SK-N-SH (cell line): Measurements from ENCODE around the gene RAB3A.

Experiments
- CTCF ChIP-seq: fragments of 200-600 bp; sonication (generic); IDR thresholded peaks from 2 replicates; pipeline ENCODE4 v1.6.1; 2017; ENCODE audit warnings: antibody characterized with exemption, mild to moderate bottlenecking, moderate library complexity
- GABPA ChIP-seq: IDR thresholded peaks from 2 replicates; pipeline ENCODE4 v1.4.0; 2012; ENCODE audit warnings: low read depth, mild to moderate bottlenecking
- IRF3 ChIP-seq: fragments of 150-350 bp; IDR thresholded peaks from 2 replicates; pipeline ENCODE4 v1.6.1; 2016; ENCODE audit warnings: mild to moderate bottlenecking, low read depth, low read length
- JUND ChIP-seq: IDR thresholded peaks from 2 replicates; pipeline ENCODE4 v1.4.0; 2012
- MAX ChIP-seq: IDR thresholded peaks from 2 replicates; pipeline ENCODE4 v1.4.0; 2012; ENCODE audit warnings: low read depth
- NRF1 ChIP-seq: IDR thresholded peaks from 2 replicates; pipeline ENCODE4 v1.6.1; 2012; ENCODE audit warnings: low read depth, mild to moderate bottlenecking, low read length
- POLR2AphosphoS5 ChIP-seq: IDR thresholded peaks from 2 replicates; pipeline ENCODE4 v1.6.1; 2012; ENCODE audit warnings: low read depth, low read length
- RFX5 ChIP-seq: IDR thresholded peaks from 2 replicates; pipeline ENCODE4 v1.6.1; 2012; ENCODE audit warnings: mild to moderate bottlenecking, improper control_type of control experiment, low read length
- RXRA ChIP-seq: IDR thresholded peaks from 2 replicates; pipeline ENCODE4 v1.4.0; 2012; ENCODE audit warnings: low read depth, mild to moderate bottlenecking, borderline replicate concordance
- SMC3 ChIP-seq: IDR thresholded peaks from 2 replicates; pipeline ENCODE4 v1.6.1; 2012; ENCODE audit warnings: low read depth, low read length, improper control_type of control experiment
- TCF12 ChIP-seq: IDR thresholded peaks from 2 replicates; pipeline ENCODE4 v1.4.0; 2012
- TF ChIP-seq, protein P1 (sequence below): IDR thresholded peaks from 2 replicates; pipeline ENCODE4 v1.6.1; 2012; ENCODE audit warnings: mild to moderate bottlenecking, low read depth, low read length, moderate library complexity

DNA sequence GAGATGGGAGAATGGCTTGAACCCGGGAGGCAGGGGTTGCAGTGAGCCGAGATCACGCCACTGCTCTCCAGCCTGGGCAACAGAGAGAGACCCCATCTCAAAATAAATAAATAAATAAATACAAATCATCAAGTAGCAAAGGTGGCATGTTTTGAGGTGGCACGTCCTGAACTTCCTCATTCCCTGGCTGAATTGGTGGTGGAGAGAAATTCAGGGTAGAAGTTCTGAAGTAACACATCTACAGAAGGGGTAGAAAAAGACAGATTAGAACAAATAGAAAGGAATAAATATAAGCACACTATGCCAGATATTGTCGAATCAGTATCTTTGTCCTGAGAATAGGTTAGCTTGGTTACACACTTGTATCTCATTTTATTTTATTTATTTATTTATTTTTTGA lies 23.9 kb downstream of the RAB3A start:
- TF ChIP-seq CTCF, result no peak
- TF ChIP-seq RFX5, result no peak
- no peak for TF ChIP-seq TCF12
- TF ChIP-seq POLR2AphosphoS5, result no peak
- no peak for TF ChIP-seq GABPA
- no peak for TF ChIP-seq NRF1
- no peak for TF ChIP-seq IRF3
- no peak for TF ChIP-seq RXRA
- no peak for TF ChIP-seq SMC3
- TF ChIP-seq, protein P1, sequence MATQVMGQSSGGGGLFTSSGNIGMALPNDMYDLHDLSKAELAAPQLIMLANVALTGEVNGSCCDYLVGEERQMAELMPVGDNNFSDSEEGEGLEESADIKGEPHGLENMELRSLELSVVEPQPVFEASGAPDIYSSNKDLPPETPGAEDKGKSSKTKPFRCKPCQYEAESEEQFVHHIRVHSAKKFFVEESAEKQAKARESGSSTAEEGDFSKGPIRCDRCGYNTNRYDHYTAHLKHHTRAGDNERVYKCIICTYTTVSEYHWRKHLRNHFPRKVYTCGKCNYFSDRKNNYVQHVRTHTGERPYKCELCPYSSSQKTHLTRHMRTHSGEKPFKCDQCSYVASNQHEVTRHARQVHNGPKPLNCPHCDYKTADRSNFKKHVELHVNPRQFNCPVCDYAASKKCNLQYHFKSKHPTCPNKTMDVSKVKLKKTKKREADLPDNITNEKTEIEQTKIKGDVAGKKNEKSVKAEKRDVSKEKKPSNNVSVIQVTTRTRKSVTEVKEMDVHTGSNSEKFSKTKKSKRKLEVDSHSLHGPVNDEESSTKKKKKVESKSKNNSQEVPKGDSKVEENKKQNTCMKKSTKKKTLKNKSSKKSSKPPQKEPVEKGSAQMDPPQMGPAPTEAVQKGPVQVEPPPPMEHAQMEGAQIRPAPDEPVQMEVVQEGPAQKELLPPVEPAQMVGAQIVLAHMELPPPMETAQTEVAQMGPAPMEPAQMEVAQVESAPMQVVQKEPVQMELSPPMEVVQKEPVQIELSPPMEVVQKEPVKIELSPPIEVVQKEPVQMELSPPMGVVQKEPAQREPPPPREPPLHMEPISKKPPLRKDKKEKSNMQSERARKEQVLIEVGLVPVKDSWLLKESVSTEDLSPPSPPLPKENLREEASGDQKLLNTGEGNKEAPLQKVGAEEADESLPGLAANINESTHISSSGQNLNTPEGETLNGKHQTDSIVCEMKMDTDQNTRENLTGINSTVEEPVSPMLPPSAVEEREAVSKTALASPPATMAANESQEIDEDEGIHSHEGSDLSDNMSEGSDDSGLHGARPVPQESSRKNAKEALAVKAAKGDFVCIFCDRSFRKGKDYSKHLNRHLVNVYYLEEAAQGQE, result no peak
- no peak for TF ChIP-seq JUND
- no peak for TF ChIP-seq MAX
